ENCODE data around the gene TNIK.
A peak's percentile ranks its signal among the peaks of the same experiment; 100 is the strongest.

TNIK gene

DNA sequence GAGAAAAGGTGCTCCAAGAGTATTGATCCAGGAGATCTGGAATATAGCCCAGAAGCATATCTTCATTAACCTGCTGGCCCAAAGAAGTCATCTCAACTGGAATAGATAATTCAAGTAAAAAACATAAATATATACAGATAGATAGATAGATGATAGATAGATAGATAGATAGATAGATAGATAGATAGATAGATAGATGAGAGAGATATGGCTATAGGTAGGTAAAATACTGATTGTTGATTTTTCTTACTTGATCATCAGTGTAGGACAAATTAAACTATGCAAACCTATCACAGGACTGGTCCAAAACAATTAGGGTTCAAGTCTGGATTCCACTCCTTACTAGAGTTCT lies 83.6 kb downstream of the TNIK start:
- H3K27ac ChIP-seq (ENCODE audit: low read length), result no peak overlapping the region
- no peak overlapping the region for H3K9ac ChIP-seq (ENCODE audit: low read length)
- peaks cover 43% of the 10 kb centered on the region for H4K20me1 ChIP-seq (ENCODE audit: insufficient read depth, low read length)
- H3K79me2 ChIP-seq (ENCODE audit: low read length), result peaks cover 86% of the 10 kb centered on the region
- no peak overlapping the region for H2AFZ ChIP-seq (ENCODE audit: low read depth, low read length)
- peak overlapping the region; percentile 32; the same call in 1 of the 2 replicates for H3K4me2 ChIP-seq (ENCODE audit: low read length)
- peaks cover 7% of the 10 kb centered on the region for H3K4me1 ChIP-seq (ENCODE audit: low read length)
- no peaks in the 10 kb centered on the region for H3K36me3 ChIP-seq (replicated peaks; ENCODE audit: low read depth, low read length)
- H3K4me3 ChIP-seq (ENCODE audit: low read length), result no peak overlapping the region
- no peaks in the 10 kb centered on the region for H3K27me3 ChIP-seq (ENCODE audit: low read depth, low read length)
- TF ChIP-seq, protein P1, sequence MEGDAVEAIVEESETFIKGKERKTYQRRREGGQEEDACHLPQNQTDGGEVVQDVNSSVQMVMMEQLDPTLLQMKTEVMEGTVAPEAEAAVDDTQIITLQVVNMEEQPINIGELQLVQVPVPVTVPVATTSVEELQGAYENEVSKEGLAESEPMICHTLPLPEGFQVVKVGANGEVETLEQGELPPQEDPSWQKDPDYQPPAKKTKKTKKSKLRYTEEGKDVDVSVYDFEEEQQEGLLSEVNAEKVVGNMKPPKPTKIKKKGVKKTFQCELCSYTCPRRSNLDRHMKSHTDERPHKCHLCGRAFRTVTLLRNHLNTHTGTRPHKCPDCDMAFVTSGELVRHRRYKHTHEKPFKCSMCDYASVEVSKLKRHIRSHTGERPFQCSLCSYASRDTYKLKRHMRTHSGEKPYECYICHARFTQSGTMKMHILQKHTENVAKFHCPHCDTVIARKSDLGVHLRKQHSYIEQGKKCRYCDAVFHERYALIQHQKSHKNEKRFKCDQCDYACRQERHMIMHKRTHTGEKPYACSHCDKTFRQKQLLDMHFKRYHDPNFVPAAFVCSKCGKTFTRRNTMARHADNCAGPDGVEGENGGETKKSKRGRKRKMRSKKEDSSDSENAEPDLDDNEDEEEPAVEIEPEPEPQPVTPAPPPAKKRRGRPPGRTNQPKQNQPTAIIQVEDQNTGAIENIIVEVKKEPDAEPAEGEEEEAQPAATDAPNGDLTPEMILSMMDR (IDR thresholded peaks at IDR 0.05; ENCODE audit: low read depth, low read length), result no peak
- no peak for TF ChIP-seq EZH2phosphoT487 (IDR thresholded peaks at IDR 0.05; ENCODE audit: low read depth)
- H3K9me3 ChIP-seq (ENCODE audit: insufficient read depth, low read length), result no peaks in the 10 kb centered on the region

DNA sequence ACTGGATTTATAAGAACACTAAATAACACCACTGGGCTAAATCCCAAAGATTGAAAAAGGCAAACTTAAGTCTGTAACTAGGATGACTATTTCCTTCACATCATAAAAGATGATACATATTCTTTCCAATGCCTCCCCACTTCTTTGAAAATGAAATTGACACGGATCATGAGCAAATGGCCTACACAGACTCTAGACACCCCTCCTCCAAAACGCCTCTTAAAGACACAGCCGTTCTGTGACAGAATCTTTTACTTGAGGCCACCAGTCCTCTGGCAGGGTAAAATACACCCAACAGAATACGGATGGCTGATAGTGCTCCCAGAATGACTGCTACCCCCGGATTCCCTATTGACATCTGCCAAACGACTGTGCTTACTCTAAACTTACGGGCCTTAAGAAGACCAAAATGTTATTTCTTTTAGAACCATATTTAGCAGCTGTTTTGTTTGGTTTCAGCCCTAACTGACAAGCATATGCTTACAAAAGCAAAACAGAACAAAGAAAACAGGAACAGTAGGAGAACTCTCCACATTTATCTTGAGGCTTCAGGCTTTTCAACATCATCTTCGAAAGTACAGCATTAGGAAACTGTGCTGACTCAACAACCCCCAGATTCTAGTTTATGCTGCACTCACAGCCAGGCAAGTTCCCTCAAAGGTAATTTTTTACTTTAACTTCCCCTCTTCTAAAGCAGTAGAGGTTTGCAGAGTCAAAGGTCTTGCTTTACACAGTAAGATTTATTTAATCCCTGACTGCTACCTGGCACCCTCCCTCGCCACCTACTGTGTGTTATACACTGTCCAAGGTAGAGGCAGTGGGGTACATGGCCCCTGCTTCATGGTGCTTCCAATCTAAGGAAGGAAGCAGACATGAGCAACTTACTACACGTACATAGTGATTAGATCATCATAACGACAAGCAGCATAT lies 84.3 kb downstream of the TNIK start:
- TF ChIP-seq, protein P1 (IDR thresholded peaks at IDR 0.05; ENCODE audit: low read depth, low read length), result no peak
- no peaks in the 10 kb centered on the region for H3K27me3 ChIP-seq (ENCODE audit: low read depth, low read length)
- H3K9me3 ChIP-seq (ENCODE audit: insufficient read depth, low read length), result no peaks in the 10 kb centered on the region
- no peak overlapping the region for H3K9ac ChIP-seq (ENCODE audit: low read length)
- H3K4me1 ChIP-seq (ENCODE audit: low read length), result peaks cover 7% of the 10 kb centered on the region
- peak overlapping the region; percentile 32; the same call in 1 of the 2 replicates for H3K4me2 ChIP-seq (ENCODE audit: low read length)
- H3K4me3 ChIP-seq (ENCODE audit: low read length), result no peak overlapping the region
- no peak overlapping the region for H2AFZ ChIP-seq (ENCODE audit: low read depth, low read length)
- peaks cover 46% of the 10 kb centered on the region for H4K20me1 ChIP-seq (ENCODE audit: insufficient read depth, low read length)
- H3K79me2 ChIP-seq (ENCODE audit: low read length), result peaks cover 83% of the 10 kb centered on the region
- no peaks in the 10 kb centered on the region for H3K36me3 ChIP-seq (replicated peaks; ENCODE audit: low read depth, low read length)
- 0 out of 2 replicates have a peak overlapping the region, but pooled peaks have one; percentile 18 for H3K27ac ChIP-seq (ENCODE audit: low read length)

DNA sequence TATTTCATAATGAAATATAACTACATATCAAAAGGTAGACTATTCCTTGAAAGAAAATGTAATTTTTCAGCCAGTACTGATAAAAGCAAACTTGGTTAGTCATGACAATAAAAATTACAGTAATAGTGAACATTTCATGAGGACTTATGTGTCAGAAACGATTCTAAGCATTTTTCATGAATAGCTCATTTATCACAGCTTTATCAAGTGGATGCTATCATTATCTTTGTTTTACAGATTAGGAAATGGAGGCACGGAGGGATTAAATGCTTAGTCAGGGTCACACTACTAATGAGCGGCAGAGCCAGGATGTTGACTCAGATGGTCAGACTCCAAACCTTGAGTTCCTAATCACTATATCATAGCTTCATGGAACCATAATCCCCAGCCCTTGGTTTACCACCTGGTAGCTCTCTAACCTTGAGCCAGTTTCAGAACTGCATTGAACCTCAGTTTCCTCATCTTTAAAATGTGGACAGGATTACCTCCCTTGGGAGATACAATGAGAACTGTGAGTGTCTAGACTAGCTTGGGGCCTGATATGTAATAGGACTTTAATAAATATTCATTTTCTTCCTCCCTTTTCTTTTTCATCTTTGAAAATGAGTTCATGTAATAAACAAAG lies 85.4 kb downstream of the TNIK start:
- peaks cover 79% of the 10 kb centered on the region for H3K79me2 ChIP-seq (ENCODE audit: low read length)
- no peaks in the 10 kb centered on the region for H3K36me3 ChIP-seq (replicated peaks; ENCODE audit: low read depth, low read length)
- TF ChIP-seq, protein P1 (IDR thresholded peaks at IDR 0.05; ENCODE audit: low read depth, low read length), result no peak
- TF ChIP-seq EZH2phosphoT487 (IDR thresholded peaks at IDR 0.05; ENCODE audit: low read depth), result no peak
- no peaks in the 10 kb centered on the region for H3K9me3 ChIP-seq (ENCODE audit: insufficient read depth, low read length)
- H3K27ac ChIP-seq (ENCODE audit: low read length), result no peak overlapping the region
- H2AFZ ChIP-seq (ENCODE audit: low read depth, low read length), result no peak overlapping the region
- H3K4me3 ChIP-seq (ENCODE audit: low read length), result no peak overlapping the region
- H4K20me1 ChIP-seq (ENCODE audit: insufficient read depth, low read length), result peaks cover 44% of the 10 kb centered on the region
- H3K27me3 ChIP-seq (ENCODE audit: low read depth, low read length), result no peaks in the 10 kb centered on the region
- H3K4me1 ChIP-seq (ENCODE audit: low read length), result peaks cover 7% of the 10 kb centered on the region
- no peak overlapping the region for H3K4me2 ChIP-seq (ENCODE audit: low read length)
- no peak overlapping the region for H3K9ac ChIP-seq (ENCODE audit: low read length)

DNA sequence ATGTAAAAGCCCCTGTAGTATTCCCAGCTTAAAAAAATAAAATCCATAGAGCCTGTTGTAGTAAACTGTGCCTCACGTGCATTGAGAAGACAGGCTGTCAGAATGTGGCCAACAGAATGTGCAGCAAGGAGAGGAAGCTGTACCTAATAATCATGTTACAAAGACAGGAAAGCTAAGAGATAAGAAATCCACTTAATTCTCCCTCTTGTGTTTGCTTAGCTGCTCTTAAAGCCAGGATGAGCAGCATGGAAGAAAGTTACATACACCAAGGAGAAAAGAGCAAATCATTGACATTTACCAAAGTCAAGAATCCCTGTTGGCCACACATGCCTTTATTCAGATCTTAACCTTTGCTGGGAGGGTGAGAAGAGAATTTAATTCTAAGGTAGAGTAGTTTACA lies 85.9 kb downstream of the TNIK start:
- Histone ChIP-seq H3K79me2 (ENCODE audit: low read length) (peaks cover 76% of the 10 kb centered on the region), H3K9ac (ENCODE audit: low read length) (no peak overlapping the region)

More for the DNA sequence above, 85.9 kb downstream of the TNIK start:
- Histone ChIP-seq H3K4me3 (ENCODE audit: low read length) (no peak overlapping the region), H3K4me2 (ENCODE audit: low read length) (no peak overlapping the region), H3K27me3 (ENCODE audit: low read depth, low read length) (no peaks in the 10 kb centered on the region), H3K36me3 (replicated peaks; ENCODE audit: low read depth, low read length) (peaks cover 3% of the 10 kb centered on the region), H2AFZ (ENCODE audit: low read depth, low read length) (no peak overlapping the region), H3K9me3 (ENCODE audit: insufficient read depth, low read length) (no peaks in the 10 kb centered on the region), H3K27ac (ENCODE audit: low read length) (no peak overlapping the region), H4K20me1 (ENCODE audit: insufficient read depth, low read length) (peaks cover 44% of the 10 kb centered on the region), H3K4me1 (ENCODE audit: low read length) (peaks cover 7% of the 10 kb centered on the region)
- TF ChIP-seq EZH2phosphoT487 (IDR thresholded peaks at IDR 0.05; ENCODE audit: low read depth), result no peak
- TF ChIP-seq, protein P1 (IDR thresholded peaks at IDR 0.05; ENCODE audit: low read depth, low read length), result no peak
